HFFc6 (cell line): ENCODE data around the gene TMEM87B. TPM values are rescaled to one million over a fixed set of nuclear protein-coding genes. Genes with fewer than 3 reads are reported as not detected.

Experiments used
- DNase-seq: peaks from one replicate; pipeline ENCODE4 v3.0.0-alpha.2; 2018
- H3K27ac Mint-ChIP-seq: 2 replicates; pipeline ENCODE4 v1.8.0; 2020; ENCODE audit warnings: mild to moderate bottlenecking, mixed read lengths
- H3K27me3 Mint-ChIP-seq: 2 replicates; pipeline ENCODE4 v1.8.0; 2021; ENCODE audit warnings: mild to moderate bottlenecking, moderate library complexity, mixed read lengths; ENCODE audit not compliant: insufficient read depth
- H3K36me3 Mint-ChIP-seq: 2 replicates; pipeline ENCODE4 v1.8.0; 2021; ENCODE audit warnings: low read depth, mixed read lengths
- H3K4me1 Mint-ChIP-seq: 2 replicates; pipeline ENCODE4 v1.8.0; 2020; ENCODE audit warnings: low read depth, mixed read lengths
- H3K4me3 Mint-ChIP-seq: 2 replicates; pipeline ENCODE4 v1.8.0; 2020; ENCODE audit warnings: mild to moderate bottlenecking, moderate library complexity, mixed read lengths
- H3K9me3 Mint-ChIP-seq: 2 replicates; pipeline ENCODE4 v1.8.0; 2020; ENCODE audit warnings: mild to moderate bottlenecking, mixed read lengths
- CTCF ChIP-seq: fragments of 200-600 bp; sonication (generic); IDR thresholded peaks from 2 replicates; pipeline ENCODE4 v1.5.0; 2021; ENCODE audit warnings: antibody characterized with exemption, mild to moderate bottlenecking
- total RNA-seq, 6 experiments: library from RNA; stranded (reverse); fragmentation: NEBNext Ultra II Directional; extraction: Animal tissue kit (Norgen Biotek cat#: 25700); gene quantifications; 2 replicates in 1 of 6; 3 replicates in 5 of 6; pipeline ENCODE4 v1.2.3, GENCODE V29; 2021

The TMEM87B gene
- total RNA-seq, 6 experiments from 2014 or later = 37.9 to 51.6 (median 39.7) TPM

GRCh38 chr2:112027767-112028166 is 27.3 kb upstream of the TMEM87B start:
- Mint-ChIP-seq H3K9me3 (no peaks in the 10 kb centered on the region), H3K4me1 (peaks cover 13% of the 10 kb centered on the region), H3K4me3 (no peak overlapping the region), H3K27me3 (peaks cover 25% of the 10 kb centered on the region), H3K27ac (no peak overlapping the region), H3K36me3 (no peaks in the 10 kb centered on the region)
- TF ChIP-seq CTCF = no peak
- DNase-seq = no peak

GRCh38 chr2:112029164-112029563 is 25.9 kb upstream of the TMEM87B start:
- no peak for TF ChIP-seq CTCF
- no peaks in the 10 kb centered on the region for H3K9me3 Mint-ChIP-seq
- no peak overlapping the region for H3K4me3 Mint-ChIP-seq
- peaks cover 16% of the 10 kb centered on the region for H3K4me1 Mint-ChIP-seq
- DNase-seq = no peak
- peaks cover 25% of the 10 kb centered on the region for H3K27me3 Mint-ChIP-seq
- H3K27ac Mint-ChIP-seq = no peak overlapping the region
- H3K36me3 Mint-ChIP-seq = no peaks in the 10 kb centered on the region

- no peak for TF ChIP-seq CTCF
- Mint-ChIP-seq H3K36me3 (no peaks in the 10 kb centered on the region), H3K9me3 (no peaks in the 10 kb centered on the region), H3K27ac (no peak overlapping the region), H3K4me3 (no peak overlapping the region; the same call in 1 of the 2 replicates), H3K4me1 (peaks cover 16% of the 10 kb centered on the region), H3K27me3 (peaks cover 22% of the 10 kb centered on the region)
- DNase-seq = no peak
These were observed 23.4 kb upstream of the TMEM87B start for GRCh38 chr2:112031473-112032223.

GRCh38 chr2:112032224-112032586 is 22.9 kb upstream of the TMEM87B start:
- Mint-ChIP-seq H3K27me3 (peaks cover 25% of the 10 kb centered on the region), H3K36me3 (no peaks in the 10 kb centered on the region), H3K4me3 (no peak overlapping the region), H3K9me3 (0 out of 2 replicates have a peak, but pooled peaks cover 2% of the 10 kb centered on the region), H3K27ac (no peak overlapping the region), H3K4me1 (peaks cover 16% of the 10 kb centered on the region)
- no peak for DNase-seq
- no peak for TF ChIP-seq CTCF

GRCh38 chr2:112032689-112033465 is 22.2 kb upstream of the TMEM87B start:
- Mint-ChIP-seq H3K4me3 (no peak overlapping the region), H3K27me3 (peaks cover 26% of the 10 kb centered on the region), H3K36me3 (no peaks in the 10 kb centered on the region), H3K27ac (no peak overlapping the region), H3K9me3 (0 out of 2 replicates have a peak, but pooled peaks cover 3% of the 10 kb centered on the region), H3K4me1 (peaks cover 16% of the 10 kb centered on the region)
- peak; percentile 33 for TF ChIP-seq CTCF
- DNase-seq = peak; percentile 43
